HG03571 (cell line): ENCODE measurements around the gene GBP5.
"Not testable (repeated sequence)": the region's sequence is repeated elsewhere in the genome, so short reads cannot be mapped to it uniquely, and the experiment has no call there.

Experiments used
- ATAC-seq: cut with Tn5 transposase; IDR thresholded peaks from one replicate; pipeline ENCODE4 v1.9.1; 2021; ENCODE audit not compliant: unreplicated experiment

GBP5 gene

GRCh38 chr1:89284078-89284763 is 11.6 kb upstream of the GBP5 start:
- ATAC-seq = not testable (repeated sequence)

- ATAC-seq = no peak
These were observed 8.1 kb upstream of the GBP5 start for GRCh38 chr1:89280766-89281165.

GRCh38 chr1:89279011-89279466 is 6.4 kb upstream of the GBP5 start:
- no peak for ATAC-seq

- no peak for ATAC-seq
These were observed 5.1 kb upstream of the GBP5 start for GRCh38 chr1:89277725-89278124.

GRCh38 chr1:89276690-89277089 is 4.0 kb upstream of the GBP5 start:
- ATAC-seq = no peak

GRCh38 chr1:89274411-89274857 is 1.8 kb upstream of the GBP5 start:
- ATAC-seq = no peak

DNA sequence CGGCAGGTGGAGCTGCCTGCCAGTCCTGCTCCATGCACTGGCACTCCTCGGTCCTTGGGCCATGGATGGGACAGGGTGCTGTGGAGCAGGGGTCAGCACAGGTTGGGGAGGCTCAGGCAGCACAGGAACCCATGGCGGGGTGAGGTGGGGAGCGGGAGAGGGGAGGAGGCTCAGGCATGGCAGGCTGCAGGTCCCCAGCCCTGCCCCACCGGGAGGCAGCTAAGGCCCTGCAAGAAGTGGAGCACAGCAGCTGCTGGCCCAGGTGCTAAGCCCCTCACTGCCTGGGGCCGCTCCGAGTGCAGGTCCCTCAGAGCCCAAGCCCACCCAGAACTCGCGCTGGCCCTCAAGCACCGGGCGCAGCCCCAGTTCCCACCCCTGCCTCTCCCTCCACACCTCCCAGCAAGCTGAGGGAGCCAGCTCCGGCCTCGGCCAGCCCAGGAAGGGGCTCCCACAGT is 691 bp upstream of the GBP5 start:
- ATAC-seq = no peak

- ATAC-seq = no peak
These were observed 1.2 kb downstream of the GBP5 start for GRCh38 chr1:89271341-89272015.

GRCh38 chr1:89270423-89270822 is 2.2 kb downstream of the GBP5 start:
- ATAC-seq = no peak

DNA sequence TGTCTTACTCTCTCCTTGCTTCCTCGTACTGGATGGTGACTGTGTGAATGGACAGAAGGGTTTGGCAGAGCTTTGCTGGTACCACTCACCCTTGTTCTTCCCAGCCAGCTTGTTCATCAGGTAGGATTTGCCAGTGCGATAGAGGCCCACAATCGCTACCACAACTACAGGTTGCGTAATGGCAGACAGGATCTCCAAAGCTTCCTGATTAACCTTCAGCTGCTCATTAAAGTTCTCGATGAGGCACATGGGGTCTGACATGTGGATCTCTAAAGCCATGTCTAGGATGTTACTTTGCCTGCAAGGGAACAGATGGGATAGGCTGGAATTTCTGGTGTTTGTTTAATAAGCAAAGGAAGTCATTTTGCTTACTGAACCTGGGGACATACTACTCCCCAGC is 3.4 kb downstream of the GBP5 start:
- ATAC-seq = no peak

- ATAC-seq = no peak
These were observed 10.0 kb downstream of the GBP5 start for GRCh38 chr1:89262643-89263042.

DNA sequence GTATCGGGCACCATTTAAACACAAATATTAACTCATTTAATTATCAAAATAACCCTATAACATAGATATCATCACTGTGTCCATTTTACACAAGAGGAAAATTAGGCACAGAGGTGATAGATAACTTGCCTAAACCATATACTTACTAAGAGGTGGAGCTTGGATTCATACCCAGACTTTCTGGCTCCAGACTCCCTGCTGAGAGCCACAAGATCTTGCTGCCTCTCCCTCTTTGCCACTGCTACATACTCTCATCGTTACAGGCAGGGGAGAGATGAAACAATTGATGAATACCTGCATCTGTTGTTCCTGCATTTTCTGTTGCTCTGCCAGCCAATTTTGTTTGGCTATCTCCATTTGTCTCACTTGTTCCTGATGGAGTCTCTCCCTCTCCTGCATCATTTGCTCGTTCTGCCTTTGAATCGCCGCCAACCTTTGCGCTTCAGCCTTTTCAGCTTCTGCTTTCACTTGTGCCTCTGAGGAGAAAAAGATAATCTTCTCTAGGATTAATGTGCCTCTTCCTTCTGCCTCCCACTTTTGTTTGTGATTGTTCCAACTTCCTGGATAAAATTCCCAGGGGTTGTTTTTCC is 10.6 kb downstream of the GBP5 start:
- no peak for ATAC-seq

GRCh38 chr1:89260566-89261255 is 11.9 kb downstream of the GBP5 start:
- no peak for ATAC-seq

DNA sequence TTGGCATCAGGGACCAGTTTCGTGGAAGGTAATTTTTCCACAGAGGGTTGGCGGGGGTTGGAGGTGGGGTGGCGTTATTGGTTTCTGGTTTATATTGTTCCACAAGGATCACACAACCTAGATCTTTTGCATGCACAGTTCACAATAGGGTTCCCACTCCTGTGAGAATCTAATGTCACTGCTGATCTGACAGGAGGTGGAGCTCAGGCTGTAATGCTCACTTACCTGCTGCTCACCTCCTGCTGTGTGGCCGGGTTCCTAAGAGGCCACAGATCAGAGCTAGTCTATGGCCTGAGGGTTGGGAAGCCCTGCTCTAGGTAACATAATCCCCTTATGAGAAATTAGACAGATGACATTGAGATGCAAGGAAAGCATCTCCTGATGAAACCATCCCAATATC is 12.6 kb downstream of the GBP5 start:
- no peak for ATAC-seq

DNA sequence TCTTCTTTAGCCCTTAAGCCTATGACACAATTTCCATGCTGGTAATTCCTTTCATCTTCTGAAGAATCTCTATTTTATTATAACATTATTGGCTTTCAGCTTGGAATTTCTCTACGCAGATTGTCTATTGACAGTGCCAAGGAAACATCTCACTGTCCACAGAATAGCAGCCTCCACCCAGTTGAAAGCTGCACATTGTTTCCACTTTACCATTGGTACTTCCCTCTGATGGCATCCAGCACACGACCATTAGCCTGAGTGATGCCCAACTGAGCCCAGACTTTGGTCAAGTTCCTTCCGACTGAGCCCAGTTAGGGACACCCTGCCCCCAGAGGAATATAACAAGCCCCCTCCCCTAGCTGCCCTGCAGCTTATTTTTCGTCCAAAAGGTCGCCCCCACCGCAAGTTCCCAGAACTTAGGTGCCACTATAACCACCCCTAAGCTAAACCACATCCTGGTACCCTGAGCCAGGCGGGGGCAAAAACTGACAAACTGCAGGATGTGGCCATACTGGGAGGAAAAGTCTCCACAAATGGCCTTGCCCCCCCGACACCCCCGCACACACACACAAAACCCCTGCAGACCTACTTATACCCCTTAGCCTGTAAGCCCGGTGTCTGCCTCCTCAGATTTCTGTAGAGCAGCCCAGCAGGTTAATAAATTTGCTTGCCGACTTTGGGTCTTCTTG is 13.2 kb downstream of the GBP5 start:
- ATAC-seq = no peak

- no peak for ATAC-seq
These were observed 15.6 kb downstream of the GBP5 start for GRCh38 chr1:89257041-89257440.

GRCh38 chr1:89255581-89255980 is 17.1 kb downstream of the GBP5 start:
- not testable (repeated sequence) for ATAC-seq

- ATAC-seq = no peak
These were observed 17.9 kb downstream of the GBP5 start for GRCh38 chr1:89254658-89255287.

DNA sequence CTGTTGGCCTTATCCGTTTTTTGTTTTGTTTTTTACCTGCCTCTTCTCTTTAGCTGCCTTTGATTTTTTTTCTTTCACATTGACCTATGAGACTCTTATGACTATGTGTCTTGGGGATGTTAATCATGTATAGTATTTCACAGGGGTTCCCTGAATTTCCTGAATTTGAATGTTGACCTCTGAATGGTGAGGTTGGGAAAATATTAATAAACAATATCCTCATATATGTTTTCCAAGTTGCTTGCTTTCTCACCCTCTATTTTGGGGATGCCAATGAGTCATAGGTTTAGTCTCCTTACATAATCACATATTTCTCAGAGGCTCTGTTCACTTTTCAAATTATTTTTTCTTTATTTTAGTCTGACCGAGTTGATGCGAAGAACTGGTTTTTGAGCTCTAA is 29.6 kb downstream of the GBP5 start:
- ATAC-seq = no peak
